ENCODE results near the gene ZBTB49.
"Not testable (repeated sequence)": the region's sequence is repeated elsewhere in the genome, so short reads cannot be mapped to it uniquely, and the experiment has no call there.

Gene ZBTB49

DNA sequence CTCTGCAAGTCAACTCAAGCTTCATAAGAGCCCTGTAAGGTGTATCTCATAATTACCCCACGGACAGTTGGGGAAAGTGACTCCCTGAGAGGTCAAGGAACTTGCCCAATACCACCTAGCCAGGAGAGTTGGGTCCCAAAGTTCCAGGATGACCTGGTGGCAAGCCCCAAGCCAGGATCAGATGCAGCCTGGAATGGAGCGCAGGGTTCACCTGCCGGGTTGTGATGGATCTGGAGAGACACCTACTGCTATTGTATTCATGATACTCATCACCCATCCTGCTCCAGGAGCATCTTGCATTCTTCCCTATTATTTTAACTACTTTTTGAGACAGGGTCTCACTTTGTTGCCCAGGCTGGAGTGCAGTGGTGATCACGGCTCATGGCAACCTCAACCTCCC is 36.1 kb downstream of the ZBTB49 start:
- no peak for DNase-seq

DNA sequence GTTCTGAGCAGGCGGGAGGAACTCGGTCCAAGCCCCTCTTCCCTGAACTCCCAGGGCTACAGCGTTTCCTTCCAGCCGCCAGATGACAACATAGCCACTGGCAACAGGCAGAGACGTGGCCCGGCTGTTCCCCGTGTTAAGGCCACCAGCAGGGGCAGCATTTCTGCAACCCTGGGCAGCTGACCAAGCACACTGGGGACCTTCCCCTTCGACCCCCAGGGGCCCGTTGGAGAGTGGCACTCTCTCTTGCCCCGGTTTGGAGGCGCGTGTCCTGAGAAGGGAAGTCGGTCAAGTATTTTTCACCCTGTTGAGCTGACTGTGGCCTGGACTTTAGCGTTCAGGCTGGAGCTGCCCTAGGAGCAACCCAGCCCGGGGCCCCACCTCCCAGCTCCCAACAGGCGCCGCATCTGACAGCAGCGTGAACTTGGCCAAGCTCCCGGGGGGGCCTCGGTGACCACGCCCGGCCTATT is 37.6 kb downstream of the ZBTB49 start:
- DNase-seq: no peak

DNA sequence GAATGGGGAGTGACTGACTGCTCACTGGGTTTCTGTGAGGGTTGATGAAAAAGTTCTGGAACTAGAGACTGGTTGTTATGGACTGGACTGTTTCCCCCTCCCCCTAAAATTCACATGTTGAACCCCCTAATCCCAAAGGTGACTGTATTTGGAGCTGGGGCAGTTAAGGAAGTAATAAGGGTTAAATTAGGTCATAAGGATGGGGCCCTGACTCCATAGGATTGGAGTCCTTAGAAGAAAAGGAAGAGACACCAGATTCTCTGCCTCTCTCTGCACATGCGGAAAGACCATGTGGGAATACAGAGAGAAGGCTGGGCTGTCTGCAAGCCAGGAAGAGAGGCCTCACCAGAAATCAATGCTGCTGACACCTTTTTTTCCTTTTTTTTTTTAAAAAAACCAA is 38.2 kb downstream of the ZBTB49 start:
- DNase-seq: no peak

DNA sequence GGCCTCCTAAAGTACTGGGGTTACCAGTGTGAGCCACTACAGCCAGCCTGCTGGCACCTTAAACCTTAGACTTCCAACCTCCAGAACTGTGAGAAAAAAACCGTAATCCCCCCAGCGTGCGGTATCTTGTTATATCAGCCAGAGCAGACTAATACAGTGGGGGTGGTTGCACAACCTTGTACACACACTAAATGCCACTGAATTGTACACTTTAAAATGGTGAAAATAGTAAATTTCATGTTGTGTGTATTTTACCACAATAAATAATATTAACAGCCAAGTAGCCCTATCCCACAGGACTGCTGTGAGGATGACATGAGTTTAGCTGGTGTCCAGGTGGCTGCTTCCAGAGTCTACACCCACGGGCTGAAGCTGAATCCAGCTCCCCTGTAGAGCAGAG is 38.8 kb downstream of the ZBTB49 start:
- DNase-seq: no peak

DNA sequence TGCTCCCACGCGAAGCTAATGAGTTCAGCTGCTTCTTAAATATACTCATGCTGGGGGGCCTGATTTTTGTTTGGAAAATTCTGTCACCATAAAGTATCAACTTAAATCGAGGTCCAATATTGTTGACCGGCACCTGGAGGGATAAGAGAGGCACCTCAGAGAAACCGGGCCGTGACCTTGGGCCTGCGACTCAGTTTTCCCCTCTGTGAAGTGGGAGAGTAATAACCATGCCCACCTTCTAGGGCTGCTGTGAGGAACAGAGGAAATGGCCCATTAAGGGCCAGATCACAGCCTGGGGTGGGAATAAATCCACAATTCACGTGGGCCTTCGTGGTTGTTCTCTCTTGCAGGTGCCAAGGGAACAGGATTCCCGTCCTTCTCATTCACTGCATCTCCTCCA is 39.4 kb downstream of the ZBTB49 start:
- DNase-seq: no peak

DNA sequence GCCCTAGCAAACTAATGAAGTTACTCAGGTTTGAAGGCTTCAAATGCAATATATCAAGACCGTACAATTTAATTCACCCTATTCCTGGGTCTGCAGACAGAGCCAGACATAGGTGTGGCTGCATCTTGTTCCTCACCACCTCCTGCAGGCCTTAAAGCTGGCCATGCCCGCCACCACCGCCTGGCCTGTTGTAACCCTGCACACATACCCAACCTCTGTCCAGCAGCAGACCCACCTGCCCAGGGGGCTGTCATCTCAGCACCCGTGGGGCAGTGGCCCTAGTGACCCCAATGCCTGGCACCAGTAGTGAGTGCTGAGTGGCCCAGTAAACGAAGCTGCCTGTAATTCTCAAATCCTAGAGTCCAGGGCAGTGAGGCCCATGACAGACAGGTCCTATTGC is 40.7 kb downstream of the ZBTB49 start:
- no peak for DNase-seq

DNA sequence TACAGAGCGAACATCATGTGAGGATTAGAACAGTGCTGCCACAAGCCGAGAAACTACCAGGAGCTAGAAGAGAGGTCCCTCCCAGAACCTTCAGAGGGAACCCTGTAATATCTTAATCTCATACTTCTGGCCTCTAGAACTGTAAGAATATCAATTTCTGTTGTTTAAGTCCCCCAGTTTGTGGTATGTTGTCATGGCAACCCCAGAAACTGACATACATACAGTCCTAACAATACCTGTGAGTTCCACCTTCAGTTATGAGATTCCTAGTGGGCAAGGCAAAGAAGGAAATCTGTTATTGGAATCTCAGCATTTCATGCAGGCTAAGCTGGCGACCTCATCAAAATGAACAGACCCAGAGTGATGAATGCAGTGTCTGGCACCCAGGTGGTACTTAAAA is 42.5 kb downstream of the ZBTB49 start:
- DNase-seq: no peak

DNA sequence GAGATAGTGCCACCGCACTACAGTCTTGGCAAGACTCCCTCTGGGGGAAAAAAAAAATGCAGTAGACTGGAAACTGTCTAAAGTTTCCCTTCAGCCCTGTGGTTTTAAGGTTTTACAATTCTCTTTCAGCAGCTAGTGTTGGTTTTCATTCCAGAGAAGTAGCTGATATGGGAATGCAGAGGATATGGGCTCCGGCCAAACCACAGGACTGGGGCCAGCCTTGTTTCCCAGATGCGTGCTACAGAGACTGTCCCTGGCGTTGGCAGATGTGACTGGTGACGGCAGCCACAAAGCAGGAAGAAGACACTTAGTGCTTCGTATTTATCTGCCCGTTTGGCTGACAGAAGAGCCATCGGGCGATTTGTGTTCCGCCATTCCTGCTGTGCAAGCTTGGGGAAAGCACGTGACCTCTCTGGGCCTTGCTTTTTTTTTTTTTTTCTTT is 43.2 kb downstream of the ZBTB49 start:
- no peak for DNase-seq

DNA sequence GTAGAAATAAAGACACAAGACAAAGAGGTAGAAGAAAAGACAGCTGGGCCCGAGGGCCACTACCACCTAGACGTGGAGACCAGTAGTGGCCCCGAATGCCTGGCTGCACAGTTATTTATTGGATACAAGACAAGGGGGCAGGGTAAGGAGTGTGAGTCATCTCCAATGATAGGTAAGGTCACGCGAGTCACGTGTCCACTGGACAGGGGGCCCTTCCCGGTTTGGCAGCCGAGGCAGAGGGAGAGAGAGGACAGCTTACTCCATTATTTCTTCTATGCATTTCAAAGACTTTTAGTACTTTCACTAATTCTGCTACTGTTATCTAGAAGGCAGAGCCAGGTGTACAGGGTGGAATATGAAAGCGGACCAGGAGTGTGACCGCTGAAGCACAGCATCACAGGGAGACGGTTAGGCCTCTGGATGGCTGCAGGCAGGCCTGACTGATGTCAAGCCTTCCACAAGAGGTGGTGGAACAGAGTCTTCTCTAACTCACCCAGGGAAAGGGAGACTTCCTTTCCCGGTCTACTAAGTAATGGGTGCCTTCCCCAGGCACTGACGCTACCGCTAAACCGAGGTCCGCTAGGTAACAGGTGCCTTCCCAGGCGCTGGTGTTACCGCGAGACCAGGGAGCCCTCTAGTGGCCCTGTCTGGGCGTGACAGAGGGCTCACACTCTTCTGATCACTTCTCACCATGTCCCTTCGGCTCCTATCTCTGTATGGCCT is 44.9 kb downstream of the ZBTB49 start:
- DNase-seq: no peak

DNA sequence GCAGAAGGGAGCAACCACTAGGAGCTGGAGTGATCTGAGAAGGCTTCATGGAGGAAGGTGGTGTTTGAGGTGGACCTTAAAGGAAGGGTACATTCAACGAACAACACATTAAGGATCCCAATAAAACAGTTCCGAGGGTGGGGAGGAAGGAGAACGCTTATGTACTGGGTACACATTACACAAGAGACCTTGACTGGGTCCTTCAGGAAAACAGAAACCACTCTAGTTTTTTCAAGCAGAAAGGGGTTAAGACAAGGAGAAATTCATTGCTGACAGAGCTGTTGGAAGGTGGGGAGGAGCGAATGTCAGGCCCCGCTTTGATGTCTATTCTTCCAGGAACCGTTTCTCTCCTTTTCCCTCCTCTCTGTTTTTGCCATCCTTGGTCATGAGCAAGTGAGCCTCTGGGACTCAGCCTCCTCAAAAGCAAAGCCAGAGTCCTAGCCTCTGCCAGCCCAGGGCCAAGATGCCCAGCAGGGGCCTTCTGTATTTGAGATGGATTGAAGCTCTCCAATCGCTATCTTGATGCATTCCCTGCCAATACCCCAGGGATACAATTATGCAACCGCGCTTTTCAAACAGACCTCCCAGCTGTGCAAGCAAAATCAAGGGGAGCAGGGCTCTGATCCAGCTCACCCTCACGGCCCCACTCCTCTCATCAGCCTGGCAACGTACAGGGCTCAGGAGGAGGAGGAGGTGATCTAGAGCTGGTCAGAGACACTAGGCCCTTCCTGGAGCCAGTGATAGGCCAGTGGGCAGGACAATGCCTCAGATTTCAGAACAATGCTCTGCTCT is 48.4 kb downstream of the ZBTB49 start:
- DNase-seq: no peak

DNA sequence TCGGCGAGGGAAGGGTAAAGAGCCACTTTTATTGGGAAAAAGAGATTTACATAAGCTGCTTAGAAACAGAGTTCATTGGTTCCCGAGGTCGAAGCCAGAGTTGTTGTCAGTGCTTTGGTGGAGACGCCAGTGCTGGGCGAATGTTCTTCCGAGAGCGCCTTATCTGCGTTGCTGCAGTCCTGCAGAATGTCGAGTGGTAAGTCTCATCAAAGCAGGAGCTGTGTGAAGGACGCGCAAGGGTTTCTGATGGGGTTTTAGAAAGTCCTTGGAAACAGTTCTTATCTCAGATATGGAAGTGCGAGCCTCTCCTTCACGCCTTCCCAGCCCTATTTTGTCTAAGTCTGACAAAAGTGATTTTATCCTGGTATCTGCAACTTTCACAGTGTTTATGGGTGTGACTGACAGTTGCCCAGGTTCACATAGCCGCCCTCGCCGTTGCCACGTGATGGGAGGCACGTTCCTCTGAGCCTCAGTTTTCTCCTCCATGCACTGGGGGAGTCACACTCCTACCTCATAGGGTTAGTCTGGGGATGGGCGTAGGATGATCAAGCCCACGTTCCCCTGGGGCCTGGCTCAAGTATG is 49.5 kb downstream of the ZBTB49 start:
- no peak for DNase-seq

DNA sequence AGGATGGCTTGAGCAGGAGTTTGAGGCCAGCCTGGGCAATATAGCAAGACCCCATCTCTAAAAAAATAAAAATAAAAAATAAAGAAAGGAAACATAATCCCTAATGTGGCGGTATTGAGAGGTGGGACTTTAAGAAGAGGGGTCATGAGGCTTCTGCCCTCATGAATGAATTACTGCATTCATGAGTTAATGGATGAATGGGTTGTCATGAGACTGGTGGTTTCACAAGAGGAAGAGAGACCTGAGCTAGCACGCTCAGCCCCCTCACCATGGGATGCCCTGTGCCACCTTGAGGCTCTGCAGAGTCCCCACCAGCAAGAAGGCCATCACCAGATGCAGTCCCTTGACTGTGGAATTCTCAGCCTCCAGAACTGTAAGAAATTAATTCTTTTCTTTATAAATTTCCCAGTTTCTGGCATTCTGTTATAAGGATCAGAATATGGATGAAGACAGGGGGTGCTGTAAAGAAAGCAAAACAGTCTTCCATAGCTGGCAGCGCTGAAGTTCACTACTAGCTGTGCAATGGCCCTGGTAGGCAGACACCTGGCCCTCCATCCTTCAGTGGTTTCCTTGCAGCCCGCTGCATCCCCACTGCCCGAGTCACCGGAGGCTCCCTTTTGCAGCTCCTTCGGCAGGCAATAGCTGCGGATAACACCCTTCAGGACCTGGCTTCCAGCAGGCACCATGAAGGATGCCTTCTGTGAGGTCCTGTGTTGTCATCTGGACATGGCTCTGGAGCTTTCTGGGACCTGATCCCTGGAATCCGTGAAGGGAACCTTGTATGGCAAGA is 52.0 kb downstream of the ZBTB49 start:
- DNase-seq: no peak

DNA sequence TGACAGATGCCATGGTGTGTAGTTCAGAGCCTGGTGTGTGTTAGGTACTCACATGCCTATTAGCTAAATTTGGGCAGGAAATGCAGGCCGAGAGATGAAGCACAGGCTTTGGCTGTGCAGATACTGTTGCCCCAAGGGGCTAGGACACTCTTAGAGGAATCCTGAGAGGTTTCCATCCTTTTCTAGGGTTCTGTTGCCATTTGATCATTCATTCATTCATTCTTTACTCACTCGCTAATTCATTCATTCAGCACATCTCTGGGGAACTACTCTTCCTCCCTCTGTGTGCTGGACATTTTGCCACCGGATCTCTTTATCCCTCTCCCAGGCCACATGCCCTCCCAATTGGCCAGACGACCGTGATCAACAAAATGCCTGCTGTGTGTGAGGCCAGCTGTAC is 53.0 kb downstream of the ZBTB49 start:
- DNase-seq: no peak

DNA sequence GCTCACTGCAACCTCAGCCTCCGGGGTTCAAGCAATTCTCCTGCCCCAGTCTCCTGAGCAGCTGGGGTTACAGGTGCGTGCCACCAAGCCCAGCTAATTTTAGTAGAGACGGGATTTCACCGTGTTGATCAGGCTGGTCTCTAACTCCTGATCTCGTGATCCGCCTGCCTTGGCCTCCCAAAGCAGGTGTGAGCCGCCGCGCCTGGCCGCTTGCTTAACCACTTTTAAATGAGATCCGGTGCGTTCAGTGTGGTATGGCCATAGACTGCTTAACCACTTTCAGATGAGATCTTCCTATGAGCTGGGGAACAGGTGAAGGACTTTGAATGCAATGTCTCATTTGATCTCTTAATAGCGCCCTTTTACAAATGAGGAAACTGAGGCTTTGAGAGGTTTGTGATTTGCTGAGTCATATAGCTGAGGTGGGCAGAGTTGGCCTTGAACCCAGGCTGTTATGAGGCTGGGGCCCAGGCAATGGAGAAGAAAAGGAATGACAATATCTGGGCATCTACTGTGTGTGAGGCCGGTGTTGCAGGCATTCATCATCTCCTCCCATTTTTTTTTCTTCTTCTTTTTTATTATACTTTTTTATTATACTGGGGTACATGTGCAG is 55.0 kb downstream of the ZBTB49 start:
- no peak for DNase-seq

DNA sequence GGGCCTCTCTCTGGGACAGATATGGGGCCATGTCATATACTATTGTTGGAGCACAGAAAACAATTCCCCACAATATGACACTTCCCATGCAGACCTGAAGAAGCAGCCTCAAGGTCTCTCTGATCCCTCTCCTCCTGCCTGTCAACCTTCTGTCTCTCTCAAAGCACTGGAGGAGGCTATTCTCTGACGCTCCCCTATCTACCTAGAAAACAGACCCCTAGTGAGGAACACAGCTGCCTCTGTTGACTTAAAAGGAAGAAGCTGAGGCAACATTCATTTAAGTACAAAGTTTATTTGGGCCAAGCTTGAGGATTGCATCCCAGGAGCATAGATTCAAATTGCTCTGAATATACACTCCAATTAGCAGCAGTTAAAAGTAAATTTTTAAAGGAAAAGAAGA is 57.5 kb downstream of the ZBTB49 start:
- no peak for DNase-seq

DNA sequence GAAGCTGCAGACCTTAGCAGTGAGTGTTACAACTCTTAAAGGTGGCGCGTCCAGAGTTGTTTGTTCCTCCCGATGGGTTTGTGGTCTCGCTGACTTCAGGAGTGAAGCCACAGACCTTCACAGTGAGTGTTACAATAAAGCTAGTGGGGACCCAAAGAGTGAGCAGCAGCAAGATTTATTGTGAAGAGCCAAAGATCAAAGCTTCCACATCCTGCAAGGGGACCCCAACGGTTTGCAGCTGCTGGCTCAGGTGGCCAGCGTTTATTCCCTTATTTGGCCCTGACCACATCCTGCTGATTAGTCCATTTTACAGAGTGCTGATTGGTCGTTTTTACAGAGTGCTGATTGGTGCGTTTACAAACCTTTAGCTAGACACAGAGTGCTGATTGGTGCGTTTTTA is 58.5 kb downstream of the ZBTB49 start:
- not testable (repeated sequence) for DNase-seq

DNA sequence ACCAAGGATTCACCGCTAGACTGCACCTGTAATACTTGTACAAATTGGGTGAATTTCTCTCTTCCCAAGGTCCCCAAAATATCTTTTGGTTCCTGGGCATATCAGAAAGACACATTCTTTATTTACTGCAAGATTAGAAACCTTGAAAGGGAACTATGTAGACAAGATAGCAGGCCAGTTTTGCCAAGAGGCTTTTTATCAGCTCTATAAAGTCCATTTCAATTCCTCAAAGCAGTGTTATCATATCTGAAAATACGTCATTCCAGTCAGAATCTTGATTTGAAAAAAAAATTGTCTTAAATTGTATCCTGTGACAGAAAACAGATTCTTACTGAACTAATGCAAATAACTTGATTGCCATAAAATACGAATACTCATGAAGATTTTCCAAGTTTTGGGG is 59.8 kb downstream of the ZBTB49 start:
- DNase-seq: no peak

DNA sequence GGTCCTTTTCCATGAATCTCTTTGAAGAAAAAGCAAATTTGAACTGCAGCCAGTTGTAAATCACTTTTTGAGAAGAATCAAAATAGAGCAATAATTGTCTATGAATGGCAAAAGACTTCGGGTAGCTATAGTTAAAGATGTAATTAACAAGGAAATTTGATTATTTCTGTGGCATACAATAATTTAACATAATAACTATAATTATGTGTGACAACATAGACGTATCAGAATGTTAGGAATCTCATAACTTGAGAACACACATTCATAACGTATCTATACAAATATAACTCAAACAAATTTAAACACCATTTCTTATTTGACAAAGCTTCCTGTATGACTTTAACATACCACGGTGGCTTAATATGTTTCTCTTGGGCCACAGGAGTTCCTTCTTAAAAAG is 60.9 kb downstream of the ZBTB49 start:
- DNase-seq: no peak

DNA sequence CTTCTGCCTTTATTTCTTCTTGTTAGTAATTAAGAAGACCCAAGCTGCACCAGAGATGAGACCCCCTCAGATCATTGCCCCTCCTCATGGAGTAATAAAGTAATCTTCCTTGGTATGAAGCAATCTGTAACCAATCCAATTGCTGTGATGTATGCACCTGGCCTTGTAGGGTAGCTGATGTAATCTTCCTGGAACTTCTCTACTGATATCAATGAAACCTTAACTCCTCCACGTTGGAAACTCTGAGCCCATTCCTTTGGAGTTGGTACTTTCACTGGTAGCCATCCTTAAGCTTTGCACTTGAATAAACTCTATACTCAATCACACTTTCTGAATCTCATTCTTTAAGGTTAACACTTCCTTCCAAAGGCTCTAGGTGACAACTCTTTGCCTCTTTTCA is 65.3 kb downstream of the ZBTB49 start:
- DNase-seq: no peak

DNA sequence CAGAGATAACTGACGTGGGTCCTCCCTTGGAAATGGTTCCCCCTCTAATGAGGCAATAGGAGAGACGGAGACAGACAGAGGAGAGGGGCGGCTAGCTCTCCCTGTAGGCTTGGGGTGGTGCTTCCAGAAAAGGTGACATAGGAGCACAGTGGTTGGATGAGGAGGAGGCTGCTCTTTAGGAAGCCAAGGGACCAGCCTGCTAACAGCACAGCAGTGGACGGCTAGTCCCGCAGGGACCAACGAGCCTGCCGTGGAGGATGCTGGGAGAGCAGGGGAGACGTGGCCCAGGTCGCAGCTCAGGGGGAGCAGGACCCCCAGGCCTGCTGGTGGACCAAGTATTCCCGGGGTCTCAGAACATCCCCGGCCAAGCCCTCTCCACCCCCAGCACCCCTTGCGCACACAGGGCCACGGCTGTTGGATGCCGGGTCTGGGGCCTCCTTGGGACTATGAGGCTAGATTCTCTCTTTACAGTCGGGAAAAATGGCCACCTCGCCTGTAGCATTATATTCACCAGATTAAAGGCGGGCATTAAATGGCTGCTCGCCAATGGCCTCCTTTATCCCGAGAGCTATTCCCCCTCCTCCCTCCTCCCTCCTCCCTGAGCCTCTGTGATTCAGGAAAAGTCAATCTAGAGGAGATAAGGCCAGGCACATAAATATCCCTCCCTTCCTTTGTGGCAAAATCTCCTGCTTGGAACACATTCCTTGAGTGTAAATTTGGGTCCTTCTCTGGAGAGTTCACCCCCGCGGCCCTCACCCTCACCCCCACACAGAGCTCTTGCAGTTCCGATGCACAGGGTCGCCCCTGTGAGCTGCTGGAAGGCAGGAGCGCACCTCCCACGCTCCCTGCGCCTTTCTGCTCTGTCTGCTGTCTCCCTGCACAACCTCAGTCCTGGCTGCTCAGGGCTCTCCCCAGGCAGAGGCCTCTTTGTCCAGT is 66.3 kb downstream of the ZBTB49 start:
- DNase-seq: no peak

DNA sequence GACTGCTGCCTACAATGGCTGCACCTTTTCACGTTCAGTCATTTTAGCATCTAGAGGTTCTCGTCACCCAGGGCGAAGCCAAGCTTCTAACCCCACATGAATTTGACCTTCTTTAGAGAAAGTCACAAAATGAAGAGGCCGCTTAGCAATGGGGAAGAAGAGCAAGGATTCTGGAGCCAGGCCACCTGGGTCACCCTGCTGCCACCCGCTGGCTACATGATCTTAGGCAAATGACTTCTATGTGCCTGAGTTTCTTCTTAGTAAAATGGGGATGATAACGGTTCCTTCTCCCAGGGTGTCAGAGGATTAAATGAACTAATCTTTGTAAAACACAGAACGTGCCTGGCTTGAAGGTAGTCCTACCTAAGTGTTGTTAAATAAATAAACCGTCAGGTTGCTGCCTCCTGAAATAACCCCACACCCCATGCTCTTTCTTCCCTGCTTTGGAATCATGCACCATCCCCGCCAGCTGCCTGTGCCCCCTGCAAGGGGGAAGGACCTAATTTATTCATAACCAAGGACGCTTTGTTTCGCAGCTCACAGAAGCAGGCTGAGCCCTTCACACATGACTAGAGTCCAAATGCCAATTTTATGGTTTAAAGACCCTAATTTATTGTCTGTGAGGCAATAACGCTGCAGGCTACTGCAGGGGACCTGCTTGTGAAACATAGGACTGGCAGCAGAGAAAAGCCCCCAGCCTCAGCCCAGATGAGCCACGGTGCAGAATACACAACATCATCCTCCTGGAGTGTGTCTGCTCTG is 68.2 kb downstream of the ZBTB49 start:
- DNase-seq: no peak
